T-helper 17 cell (primary cell): ENCODE data around the gene EFCAB9. TPM values are rescaled to one million over a fixed set of nuclear protein-coding genes. Genes with fewer than 3 reads are reported as not detected.
"Not testable (repeated sequence)": the region's sequence is repeated elsewhere in the genome, so short reads cannot be mapped to it uniquely, and the experiment has no call there.

Source experiments
- ATAC-seq: fragments of 150-1000 bp; cut with Tn5 transposase; 2 replicates; pipeline ENCODE4 v1.10.0; 2021; ENCODE audit warnings: mild to moderate bottlenecking, moderate library complexity
- DNase-seq, 3 donors: peaks; one replicate each; pipeline versions ENCODE4 v3.0.0 to v3.0.0-alpha.2; 2020 to 2021
- H3K9me3 ChIP-seq: one replicate; pipeline ENCODE4 v1.7.0; 2013; ENCODE audit warnings: low read length, mild to moderate bottlenecking; ENCODE audit not compliant: control insufficient read depth, poor library complexity, severe bottlenecking
- H3K27ac Mint-ChIP-seq: one replicate; pipeline ENCODE4 v1.8.0; 2022; ENCODE audit warnings: mild to moderate bottlenecking, moderate library complexity, mixed read lengths
- H3K27me3 Mint-ChIP-seq: one replicate; pipeline ENCODE4 v1.8.0; 2022; ENCODE audit warnings: mixed read lengths
- H3K36me3 Mint-ChIP-seq: one replicate; pipeline ENCODE4 v1.8.0; 2022; ENCODE audit warnings: low read depth, mixed read lengths
- H3K4me1 Mint-ChIP-seq: one replicate; pipeline ENCODE4 v1.8.0; 2022; ENCODE audit warnings: mild to moderate bottlenecking, mixed read lengths
- H3K4me3 Mint-ChIP-seq: one replicate; pipeline ENCODE4 v1.8.0; 2022; ENCODE audit warnings: mild to moderate bottlenecking, moderate library complexity, mixed read lengths
- total RNA-seq, 4 donors: library from RNA in 2 of 4; stranded (reverse) in 2 of 4; gene quantifications; one replicate each; pipeline ENCODE4 v1.2.3 and lab custom pipeline; 2022 to 2026

Gene EFCAB9
- total RNA-seq, 2 donors from 2014 or later, result not detected

DNA sequence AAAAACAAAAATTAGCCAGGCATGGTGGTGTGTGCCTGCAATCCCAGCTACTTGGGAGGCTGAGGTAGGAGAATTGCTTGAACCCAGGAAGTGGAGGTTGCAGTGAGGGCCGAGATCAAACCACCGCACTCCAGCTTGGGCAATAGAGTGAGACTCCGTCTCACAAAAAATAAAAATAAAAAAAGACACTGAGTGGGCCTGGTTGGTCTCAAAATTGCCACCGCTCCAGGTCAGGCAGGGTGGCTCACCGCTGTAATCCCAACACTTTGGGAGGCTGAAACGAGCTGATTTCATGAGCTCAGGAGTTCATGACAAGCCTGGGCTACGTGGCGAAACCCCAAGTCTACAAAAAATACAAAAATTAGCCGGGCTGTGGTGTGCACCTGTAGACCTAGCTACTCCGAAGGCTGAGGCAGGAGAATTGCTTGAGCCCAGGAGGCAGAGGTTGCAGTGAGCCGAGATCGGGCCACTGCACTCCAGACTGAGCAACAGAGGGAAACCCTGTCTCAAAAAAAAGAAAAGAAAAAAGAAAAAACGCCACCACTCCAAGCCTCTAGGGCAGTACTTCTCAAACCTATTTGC lies 7.8 kb upstream of the EFCAB9 start:
- Mint-ChIP-seq H3K4me3 (peak overlapping the region; percentile 99), H3K27me3 (no peaks in the 10 kb centered on the region), H3K27ac (peak overlapping the region; percentile 96), H3K36me3 (peaks cover 9% of the 10 kb centered on the region), H3K4me1 (peaks cover 32% of the 10 kb centered on the region)
- ATAC-seq (no peak), DNase-seq (no peak)
- H3K9me3 ChIP-seq, result no peaks in the 10 kb centered on the region

DNA sequence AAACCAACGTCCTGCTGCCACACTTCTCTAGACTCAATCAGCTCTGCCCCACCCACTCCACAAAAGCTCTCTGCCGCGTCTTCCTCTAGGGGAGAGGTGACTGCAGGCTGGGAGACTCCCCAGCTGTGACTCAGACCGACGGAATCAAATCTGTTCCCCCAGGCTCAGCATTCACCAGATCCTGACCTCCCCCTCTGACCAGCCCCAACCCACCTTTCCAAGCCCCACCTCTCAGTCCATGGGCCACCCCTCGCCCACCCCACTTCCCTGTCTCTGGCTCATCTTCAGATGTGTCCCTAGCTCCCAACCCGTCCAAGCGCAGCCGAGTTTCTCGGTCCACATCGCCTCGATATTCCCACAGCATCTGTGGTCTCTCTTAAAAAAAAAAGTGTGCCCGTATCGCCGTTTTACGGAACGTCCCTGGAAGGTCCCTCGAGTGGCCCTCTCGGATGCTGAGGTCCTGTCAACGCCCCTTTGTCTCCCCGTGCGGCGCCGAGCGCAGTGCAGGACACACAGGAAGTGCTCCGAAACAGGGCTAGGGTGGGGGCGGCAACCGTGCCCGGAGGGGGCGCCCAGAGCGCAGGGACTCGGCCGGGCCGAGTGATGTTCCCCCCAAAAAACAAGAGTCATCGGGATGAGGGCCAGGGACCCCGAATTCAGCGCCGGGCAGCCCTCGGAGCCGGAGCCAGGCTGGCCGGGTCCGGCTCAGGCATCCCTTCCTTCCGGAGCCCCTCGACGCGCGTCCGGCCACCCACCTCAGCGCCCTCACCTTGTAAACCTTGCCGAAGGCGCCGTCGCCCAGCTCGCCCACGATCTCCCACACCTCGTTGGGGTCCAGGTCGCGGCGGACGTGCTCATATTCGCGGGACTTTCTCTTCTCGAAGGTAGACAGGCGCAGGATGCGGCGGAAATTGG lies 6.6 kb upstream of the EFCAB9 start:
- H3K36me3 Mint-ChIP-seq, result peaks cover 9% of the 10 kb centered on the region

DNA sequence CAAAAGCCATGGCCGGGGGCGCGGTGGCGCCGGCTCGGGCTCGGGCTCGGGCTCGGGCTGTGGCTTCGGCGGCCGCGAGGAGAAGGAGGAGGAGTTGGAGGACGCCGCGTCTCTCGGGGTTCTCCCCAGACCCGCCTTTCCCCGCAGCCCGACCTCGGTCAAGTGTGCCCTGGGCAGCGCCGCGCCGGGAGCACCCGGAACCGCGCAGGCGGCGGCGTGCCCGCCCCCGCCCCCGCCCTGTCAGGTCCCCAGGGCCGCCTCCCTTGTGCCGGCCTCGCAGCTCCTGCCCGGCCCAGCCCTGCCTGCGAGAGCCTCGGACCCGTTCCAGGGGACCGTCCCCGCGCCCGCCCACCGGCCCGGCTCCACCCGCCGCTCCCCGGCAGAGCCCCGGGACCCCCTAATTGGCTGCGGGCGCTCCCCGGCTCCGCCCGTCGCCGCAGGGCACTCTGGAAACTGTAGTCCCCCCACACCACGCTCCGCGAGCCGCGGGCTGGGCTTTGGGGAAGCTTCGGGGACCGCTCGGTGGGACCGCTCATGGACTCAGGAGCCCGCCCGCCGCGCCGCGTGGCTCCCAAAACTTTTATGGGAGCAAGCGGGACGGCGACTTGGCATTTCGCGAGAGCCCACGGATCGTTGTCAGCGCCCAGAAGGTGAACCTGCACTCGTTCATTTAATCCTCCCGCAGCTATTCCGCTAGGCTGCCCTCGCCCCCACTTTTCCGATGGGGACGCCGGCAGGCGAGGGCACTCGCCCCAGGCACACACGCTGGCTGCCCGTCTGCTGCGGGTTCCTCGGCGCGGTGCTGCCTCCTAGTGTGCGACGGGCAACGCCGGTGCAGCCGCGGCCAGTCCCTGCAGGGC lies 5.7 kb upstream of the EFCAB9 start, which contains the start of gene STK10:
TSS of gene STK10 (minus strand) at position 192 of the 860 bp plus-strand sequence. CDS start at position 10, 182 bp downstream.
- DNase-seq (peak; percentile 83 to 86 (median 84)), ATAC-seq (peak; percentile 81)
- Mint-ChIP-seq H3K4me3 (peak within 1 kb of the TSS; percentile 99), H3K36me3 (peaks cover 9% of the 10 kb centered on the region), H3K4me1 (peaks cover 28% of the 10 kb centered on the region), H3K27me3 (no peaks in the 10 kb centered on the region), H3K27ac (peak within 1 kb of the TSS; percentile 96)
- no peaks in the 10 kb centered on the region for H3K9me3 ChIP-seq

More for the DNA sequence above, 6.6 kb upstream of the EFCAB9 start:
- peak overlapping the region; percentile 96 for H3K27ac Mint-ChIP-seq
- peak overlapping the region; percentile 99 for H3K4me3 Mint-ChIP-seq
- no peaks in the 10 kb centered on the region for H3K9me3 ChIP-seq
- H3K27me3 Mint-ChIP-seq, result no peaks in the 10 kb centered on the region
- DNase-seq (peak; percentile 48 to 70 (median 50)), ATAC-seq (peak; percentile 46)
- H3K4me1 Mint-ChIP-seq, result peaks cover 31% of the 10 kb centered on the region

DNA sequence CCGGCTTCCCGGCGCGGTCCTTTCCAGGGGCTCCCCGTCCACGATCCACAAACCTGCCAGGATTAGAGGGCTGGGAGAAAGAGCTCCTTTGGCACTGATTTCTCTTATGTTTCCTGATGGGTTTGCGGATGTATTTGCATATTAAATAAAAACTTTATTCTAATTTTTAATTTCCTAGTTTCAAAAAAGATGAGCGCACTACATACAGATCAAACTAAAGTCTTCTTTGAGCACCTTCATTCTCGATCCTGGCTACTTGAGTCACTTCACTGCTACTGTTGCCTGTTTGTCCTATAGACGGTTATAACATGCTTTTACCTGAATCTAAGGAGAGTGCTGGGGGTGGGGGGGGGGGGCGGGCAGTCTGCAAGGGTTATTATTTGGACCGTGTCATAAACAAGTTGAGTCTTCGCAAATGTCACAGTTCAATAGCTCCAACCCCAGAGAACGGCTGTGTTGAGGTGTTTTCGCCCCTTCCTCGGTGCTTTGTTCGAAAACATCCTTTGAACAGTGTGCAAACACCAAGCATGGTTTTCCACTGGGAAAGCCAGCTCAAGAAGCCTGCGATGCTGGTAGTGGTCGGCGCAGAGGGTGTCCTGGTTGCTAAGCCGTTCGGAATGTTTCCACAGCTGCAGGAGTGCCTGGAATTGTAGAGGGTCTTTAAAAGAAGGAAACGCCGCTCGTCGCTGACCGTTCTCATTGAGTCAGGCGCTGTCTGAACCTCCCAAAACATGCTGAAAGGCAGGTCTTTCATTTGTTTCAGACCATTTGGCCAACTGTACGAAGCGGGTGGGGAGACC lies 4.9 kb upstream of the EFCAB9 start:
- Mint-ChIP-seq H3K36me3 (peaks cover 9% of the 10 kb centered on the region), H3K4me1 (peaks cover 22% of the 10 kb centered on the region), H3K27me3 (no peaks in the 10 kb centered on the region), H3K4me3 (peak overlapping the region; percentile 99), H3K27ac (peak overlapping the region; percentile 96)
- DNase-seq (no peak), ATAC-seq (no peak)
- H3K9me3 ChIP-seq, result no peaks in the 10 kb centered on the region

DNA sequence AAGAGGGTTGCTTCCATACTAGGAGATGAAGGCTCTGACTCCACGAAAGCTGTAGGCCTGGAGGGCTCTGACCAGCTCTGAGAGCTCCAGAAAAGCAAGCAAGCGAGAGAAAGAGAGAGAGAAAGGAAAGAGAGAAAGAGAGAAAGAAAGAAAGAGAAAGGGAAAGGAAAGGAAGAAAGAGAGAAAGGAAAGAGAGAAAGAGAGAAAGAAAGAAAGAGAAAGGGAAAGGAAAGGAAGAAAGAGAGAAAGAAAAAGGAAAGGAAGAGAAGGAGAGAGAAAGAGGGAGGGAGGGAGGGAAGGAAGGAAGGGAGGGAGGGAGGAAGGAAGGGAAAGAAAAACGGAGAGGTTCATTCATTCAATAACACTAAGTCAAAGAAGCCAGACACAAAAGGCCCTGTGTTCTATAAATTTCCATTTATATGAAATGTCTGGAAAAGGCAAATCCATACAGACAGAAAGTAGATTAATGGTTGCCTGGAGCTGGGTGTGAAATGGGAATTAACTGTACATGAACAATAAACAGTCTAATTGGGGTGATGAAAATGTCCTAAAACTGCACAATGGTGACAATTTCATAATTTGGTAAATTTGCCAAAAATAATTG lies 4.2 kb upstream of the EFCAB9 start:
- peaks cover 9% of the 10 kb centered on the region for H3K36me3 Mint-ChIP-seq
- H3K4me1 Mint-ChIP-seq, result peaks cover 18% of the 10 kb centered on the region
- no peak for ATAC-seq
- no peak overlapping the region for H3K27ac Mint-ChIP-seq
- H3K4me3 Mint-ChIP-seq, result no peak overlapping the region
- H3K9me3 ChIP-seq, result no peaks in the 10 kb centered on the region
- no peak for DNase-seq
- H3K27me3 Mint-ChIP-seq, result no peaks in the 10 kb centered on the region

DNA sequence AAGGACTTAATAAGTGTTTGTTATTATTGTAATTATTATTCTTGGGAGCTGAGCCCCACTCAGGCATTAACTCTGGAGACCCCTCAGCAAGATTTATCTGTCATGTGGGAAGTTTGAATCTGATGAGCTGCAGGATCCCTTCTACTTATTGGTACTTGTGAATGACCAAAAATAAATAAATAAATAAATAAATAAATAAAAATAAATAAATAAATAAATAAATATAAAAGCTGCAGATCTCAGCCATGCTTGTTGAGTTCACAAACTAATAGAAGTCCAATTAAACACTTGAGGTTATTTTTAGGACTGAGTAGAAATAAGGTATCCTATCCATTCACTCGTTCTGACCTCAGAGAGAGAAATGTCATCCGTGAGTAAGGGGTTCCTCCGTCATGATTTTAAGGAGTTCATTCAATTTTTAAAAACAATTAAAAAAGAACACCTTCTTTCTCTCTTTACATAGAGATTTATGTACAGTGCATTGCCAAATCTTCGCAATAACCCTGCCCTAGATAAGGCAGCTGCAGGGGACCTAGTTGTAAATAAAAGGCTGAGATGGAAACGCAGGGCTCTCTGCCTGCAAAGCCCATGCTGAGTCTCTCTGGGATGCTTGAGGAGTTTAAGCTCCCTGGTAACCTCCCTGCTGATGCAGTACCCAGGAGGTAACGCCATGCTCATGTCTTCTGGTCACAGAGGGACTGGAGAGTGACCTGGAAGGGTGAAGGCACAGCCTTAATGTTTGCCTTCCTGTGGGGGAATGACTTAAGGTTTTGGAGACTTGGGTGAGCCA lies 1.2 kb downstream of the EFCAB9 start:
- no peak overlapping the region for H3K4me3 Mint-ChIP-seq
- DNase-seq (no peak), ATAC-seq (no peak)
- no peaks in the 10 kb centered on the region for H3K4me1 Mint-ChIP-seq
- H3K9me3 ChIP-seq, result no peaks in the 10 kb centered on the region
- H3K36me3 Mint-ChIP-seq, result no peaks in the 10 kb centered on the region
- peaks cover 6% of the 10 kb centered on the region for H3K27me3 Mint-ChIP-seq
- no peak overlapping the region for H3K27ac Mint-ChIP-seq

DNA sequence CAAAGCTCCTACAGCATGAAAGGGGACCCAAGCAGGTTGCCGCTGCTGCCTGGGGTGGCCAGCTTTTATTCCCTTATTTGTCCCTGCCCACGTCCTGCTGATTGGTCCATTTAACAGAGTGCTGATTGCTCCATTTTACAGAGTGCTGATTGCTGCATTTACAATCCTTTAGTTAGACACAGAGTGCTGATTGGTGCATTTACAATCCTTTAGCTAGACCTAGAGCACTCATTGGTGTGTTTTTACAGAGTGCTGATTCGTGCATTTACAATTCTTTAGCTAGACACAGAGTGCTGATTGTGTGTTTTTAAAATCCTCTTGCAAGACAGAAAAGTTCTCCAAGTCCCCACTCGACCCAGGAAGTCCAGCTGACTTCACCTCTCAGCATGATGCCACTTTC lies 3.8 kb downstream of the EFCAB9 start:
- ATAC-seq, H3K4me3 Mint-ChIP-seq, H3K9me3 ChIP-seq, H3K36me3 Mint-ChIP-seq, H3K27me3 Mint-ChIP-seq, H3K4me1 Mint-ChIP-seq, H3K27ac Mint-ChIP-seq, DNase-seq: not testable (repeated sequence)

DNA sequence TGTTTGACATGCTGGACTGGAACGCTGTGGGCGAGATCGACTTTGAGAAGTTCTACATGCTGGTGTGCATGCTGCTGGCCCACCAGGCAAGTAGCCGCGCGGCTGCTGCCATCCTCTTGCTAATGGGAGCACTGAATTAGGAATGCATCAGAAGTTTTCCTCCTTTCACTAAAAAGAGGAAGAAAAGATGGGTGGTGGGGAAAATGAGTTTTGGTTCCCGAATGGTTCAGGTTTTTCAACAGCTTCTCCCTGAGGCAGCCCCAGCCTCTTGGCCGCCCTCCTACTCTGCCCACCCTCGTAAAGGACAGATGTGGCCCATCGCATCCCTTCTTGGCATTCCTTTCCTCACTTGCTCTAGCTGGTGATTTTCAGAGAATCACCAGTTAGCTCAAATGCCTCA lies 5.5 kb downstream of the EFCAB9 start:
- DNase-seq, result no peak
- Mint-ChIP-seq H3K36me3 (no peaks in the 10 kb centered on the region), H3K4me3 (no peak overlapping the region), H3K27ac (no peak overlapping the region), H3K27me3 (peaks cover 6% of the 10 kb centered on the region), H3K4me1 (peaks cover 3% of the 10 kb centered on the region)
- no peak for ATAC-seq
- no peaks in the 10 kb centered on the region for H3K9me3 ChIP-seq

DNA sequence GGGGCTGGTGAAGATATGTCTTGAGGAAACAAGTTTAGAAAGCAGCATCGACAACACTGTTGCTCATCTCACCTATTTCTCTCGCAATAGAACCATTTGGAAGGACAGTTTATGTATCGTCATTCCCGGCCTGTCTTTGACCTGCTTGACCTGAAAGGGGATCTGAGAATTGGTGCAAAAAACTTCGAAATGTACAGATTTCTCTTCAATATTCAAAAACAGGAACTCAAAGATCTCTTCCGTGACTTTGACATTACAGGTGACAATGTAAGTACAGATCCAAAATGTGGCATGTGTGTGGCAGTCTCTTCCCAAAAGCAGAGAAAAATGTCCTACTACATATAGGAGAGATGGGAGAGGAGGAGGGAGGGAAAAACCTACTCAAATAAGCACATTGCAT lies 6.5 kb downstream of the EFCAB9 start:
- Mint-ChIP-seq H3K4me1 (peaks cover 3% of the 10 kb centered on the region), H3K27ac (no peak overlapping the region), H3K36me3 (no peaks in the 10 kb centered on the region), H3K27me3 (peaks cover 6% of the 10 kb centered on the region), H3K4me3 (no peak overlapping the region)
- ATAC-seq (no peak), DNase-seq (no peak)
- H3K9me3 ChIP-seq, result no peaks in the 10 kb centered on the region

DNA sequence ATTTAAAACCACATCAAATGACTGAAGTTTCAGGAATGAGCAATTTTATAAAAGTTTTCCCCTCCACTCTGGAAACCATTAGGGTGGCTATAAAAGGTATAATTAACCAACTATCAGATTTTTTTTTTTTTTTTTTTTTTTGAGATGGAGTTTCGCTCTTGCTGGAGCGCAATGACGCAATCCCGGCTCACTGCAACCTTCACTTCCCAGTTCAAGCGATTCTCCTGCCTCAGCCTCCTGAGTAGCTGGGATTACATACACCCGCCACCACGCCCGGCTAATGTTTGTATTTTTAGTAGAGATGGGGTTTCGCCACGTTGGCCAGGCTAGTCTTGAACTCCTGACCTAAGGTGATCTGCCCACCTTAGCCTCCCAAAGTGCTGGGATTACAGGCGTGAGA lies 12.0 kb downstream of the EFCAB9 start:
- not testable (repeated sequence) for ATAC-seq, H3K36me3 Mint-ChIP-seq

DNA sequence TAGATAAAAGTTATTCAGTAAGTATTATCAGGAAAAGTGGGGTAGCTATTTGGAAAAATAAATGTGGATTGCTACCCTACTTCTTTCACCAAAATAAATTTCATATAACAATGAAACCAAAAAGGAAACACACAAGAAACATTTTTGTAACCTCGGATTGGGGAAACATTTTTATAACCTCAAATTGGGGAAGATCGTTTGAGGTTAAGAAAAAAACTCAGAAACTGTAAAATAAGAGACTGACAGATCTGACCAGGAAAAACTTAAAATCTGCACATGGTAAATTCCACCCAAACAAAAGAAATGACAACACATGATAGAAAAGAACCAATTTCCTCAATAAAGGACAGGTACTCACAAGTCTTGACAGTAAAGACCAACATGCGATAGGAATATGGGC lies 13.5 kb downstream of the EFCAB9 start:
- H3K27me3 Mint-ChIP-seq, result no peaks in the 10 kb centered on the region
- DNase-seq (no peak), ATAC-seq (no peak)
- no peaks in the 10 kb centered on the region for H3K36me3 Mint-ChIP-seq
- peaks cover 11% of the 10 kb centered on the region for H3K4me1 Mint-ChIP-seq
- no peaks in the 10 kb centered on the region for H3K9me3 ChIP-seq
- H3K4me3 Mint-ChIP-seq, result no peak overlapping the region
- H3K27ac Mint-ChIP-seq, result no peak overlapping the region

More for the DNA sequence above, 12.0 kb downstream of the EFCAB9 start:
- DNase-seq, H3K9me3 ChIP-seq, H3K4me3 Mint-ChIP-seq, H3K27ac Mint-ChIP-seq, H3K27me3 Mint-ChIP-seq: not testable (repeated sequence)
- peaks cover 11% of the 10 kb centered on the region for H3K4me1 Mint-ChIP-seq
